GM19397 (cell line): ENCODE measurements around the gene SYT1.

Experiments
- ATAC-seq: cut with Tn5 transposase; IDR thresholded peaks from one replicate; pipeline ENCODE4 v1.9.1; 2021; ENCODE audit warnings: mild to moderate bottlenecking, moderate library complexity; ENCODE audit not compliant: unreplicated experiment

Gene SYT1

DNA sequence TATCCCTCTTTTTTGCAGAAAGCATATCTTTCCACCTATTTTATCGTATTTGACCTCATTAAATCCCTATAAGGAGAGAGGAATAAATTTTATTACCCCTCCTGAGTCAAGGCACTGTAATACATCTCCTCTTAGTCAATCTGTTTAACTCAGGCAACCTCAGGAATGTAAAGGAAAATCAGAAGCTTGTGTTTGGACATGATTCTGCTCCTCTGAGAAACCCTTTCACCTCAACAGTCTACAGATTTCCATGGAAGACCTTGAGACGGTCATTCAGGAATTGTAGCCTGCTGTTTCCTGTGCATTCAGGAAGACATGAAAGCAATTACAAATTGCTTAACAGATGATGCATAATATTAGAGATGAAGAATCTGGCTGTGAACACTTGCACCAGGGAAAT lies 465.4 kb downstream of the SYT1 start:
- no peak for ATAC-seq

GRCh38 chr12:79331870-79332269 lies 467.3 kb downstream of the SYT1 start:
- no peak for ATAC-seq

GRCh38 chr12:79333144-79333543 lies 468.6 kb downstream of the SYT1 start:
- no peak for ATAC-seq

DNA sequence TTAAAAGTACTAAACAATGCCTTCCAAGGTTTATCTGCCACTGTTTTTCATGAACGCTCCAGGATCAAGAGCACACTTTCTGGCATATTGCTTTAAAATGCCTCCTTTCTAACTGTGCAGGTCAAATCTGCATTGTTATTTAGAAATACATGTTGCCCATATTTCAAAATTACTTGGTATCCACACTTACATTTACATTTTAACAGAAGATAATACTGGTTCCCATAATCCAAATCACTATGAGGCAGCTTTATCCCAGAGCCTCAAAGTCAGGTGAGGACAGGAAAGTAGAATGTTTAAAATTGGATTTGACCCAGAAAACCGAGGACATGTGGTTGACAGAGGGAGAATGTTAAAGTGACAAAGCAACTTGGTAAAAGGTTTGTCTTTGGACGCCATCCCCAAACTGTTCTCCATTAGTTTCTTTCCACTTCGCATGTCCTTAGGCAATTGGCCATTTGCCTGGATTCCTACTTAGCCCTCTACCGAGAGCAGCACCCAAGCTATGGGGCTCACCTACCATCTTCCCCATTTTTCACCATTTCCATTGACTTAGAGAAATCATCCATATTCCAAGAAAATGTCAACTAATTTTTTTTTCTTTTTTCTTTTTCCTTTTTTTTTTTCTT lies 473.2 kb downstream of the SYT1 start:
- no peak for ATAC-seq

DNA sequence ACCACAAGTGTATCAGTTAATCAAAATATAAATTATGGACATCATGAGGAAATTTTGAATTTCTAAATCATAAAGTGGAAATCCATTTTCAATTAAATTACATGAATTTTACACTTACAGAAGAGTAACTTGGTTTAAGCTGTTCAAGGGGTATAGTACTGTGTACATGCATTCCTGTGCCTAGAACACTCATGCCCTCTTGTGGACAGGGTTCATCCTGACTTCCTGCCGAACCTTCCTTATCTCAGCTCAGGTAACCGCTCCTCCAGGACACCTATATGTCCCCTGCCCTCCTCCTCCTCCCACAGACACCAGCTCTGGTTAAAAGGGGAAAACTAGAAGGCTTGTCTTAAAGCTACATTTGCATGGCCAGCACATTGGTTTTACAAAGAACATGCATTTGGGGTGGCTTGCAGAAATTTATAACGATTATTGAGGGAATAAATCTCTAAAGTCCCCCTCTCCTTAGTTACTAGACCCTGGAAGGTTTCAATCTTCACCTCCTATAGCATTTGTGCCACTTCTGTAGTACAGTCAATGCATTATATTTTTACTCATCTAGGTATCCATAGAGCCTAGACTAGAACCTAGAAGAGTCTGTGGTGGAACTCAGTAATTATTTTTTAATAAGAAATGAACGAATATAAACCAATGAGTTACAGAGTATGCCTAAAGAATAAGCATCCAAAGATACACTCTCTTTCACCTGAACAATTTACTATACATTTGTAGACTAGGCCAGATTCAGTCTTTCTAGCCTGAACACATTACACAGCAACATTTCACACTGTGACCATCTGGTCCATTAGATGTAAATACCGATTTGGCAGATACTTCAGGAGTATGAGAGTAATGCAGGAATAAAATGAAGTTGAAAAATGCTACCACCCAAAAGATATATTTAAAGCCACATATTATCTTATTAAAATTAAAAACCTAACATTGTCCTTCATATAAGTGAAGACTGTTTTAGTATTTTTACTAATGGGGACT lies 480.6 kb downstream of the SYT1 start:
- peak; percentile 88 for ATAC-seq

- no peak for ATAC-seq
These were observed 483.3 kb downstream of the SYT1 start for GRCh38 chr12:79347866-79348265.

DNA sequence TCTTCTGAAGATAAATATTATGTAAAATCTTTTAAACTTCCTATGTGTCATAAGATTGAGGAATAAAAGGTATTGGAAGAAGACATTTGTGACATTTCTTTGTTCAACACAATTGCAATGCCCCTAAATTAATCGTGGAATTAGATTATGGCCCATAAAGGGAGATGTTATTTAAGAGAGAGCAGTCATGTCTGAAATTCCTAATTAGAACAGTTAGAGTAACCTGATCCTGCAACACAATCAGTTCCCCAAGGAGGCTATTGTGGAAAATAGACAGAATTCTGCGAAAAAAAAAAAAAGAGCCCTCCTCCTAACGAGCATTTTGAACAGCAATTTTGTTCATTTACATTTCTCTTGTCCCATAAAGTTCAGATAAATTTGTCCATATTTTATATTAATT lies 486.7 kb downstream of the SYT1 start:
- ATAC-seq, result no peak

- no peak for ATAC-seq
These were observed 491.6 kb downstream of the SYT1 start for GRCh38 chr12:79356216-79356615.

DNA sequence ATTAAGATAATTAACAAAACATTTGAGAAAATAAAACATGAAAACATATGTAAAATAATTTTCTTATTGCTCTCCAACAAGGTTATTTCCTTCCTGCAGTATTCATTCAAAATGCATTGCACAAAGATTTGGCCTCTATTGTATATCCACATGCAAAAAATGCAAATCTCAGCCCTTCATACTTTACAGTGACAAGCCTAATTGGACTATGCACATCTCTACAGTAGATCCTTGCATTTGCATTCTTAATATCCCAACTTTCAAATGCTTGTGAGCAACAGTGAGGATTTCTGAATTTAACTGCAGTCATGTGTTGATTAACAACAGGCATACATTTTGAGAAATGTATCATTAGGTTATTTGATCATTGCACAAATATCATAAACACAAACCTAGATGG lies 492.5 kb downstream of the SYT1 start:
- no peak for ATAC-seq

DNA sequence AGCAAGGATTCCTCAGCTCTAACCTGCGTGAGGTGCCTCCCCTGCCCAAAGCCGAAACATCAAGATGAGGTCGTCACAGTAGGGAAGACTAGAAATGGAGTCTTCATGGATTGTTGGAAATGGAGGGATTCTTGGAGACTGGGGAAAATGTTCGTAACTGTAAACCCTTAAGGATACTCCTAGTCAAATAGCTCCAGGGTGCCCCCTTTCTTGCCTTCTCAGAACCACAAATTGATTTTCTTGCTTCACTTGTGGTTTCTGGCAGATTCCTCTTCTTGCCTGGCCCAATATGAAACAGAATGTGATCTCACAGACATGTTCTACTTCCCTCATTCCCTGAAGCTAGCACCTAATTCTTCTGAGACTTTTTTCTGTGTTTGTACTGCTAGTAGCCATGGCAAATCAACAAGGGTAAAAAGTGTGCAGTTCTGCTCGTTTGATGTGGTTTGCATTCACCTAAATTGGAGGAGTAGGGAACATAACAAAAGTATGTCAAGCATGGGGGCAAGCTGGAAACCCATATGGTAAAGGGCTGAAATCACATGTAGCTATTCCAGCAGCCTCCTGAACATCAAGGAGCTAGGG lies 494.2 kb downstream of the SYT1 start:
- no peak for ATAC-seq

- ATAC-seq, result no peak
These were observed 495.7 kb downstream of the SYT1 start for GRCh38 chr12:79360286-79360685.

- ATAC-seq, result no peak
These were observed 496.4 kb downstream of the SYT1 start for GRCh38 chr12:79360936-79361335.

DNA sequence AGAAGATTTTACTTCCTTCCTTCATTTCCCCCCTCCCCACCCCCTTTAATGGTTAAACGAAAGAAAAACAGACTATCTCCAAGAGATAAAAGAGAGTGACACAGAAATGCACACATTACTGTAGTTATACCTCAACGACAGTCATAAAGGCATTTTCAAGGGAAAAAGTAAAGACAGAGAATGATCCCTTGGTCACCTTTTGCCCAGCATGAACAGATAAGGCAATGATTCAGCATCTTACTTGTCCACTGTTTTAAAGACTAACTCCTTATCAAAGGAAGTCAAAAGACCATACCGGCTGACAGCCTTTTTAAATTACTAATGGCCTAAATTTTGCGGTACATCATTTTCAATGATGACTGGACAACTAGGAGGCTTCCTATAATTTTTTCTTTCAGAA lies 499.6 kb downstream of the SYT1 start:
- ATAC-seq, result no peak

- no peak for ATAC-seq
These were observed 501.8 kb downstream of the SYT1 start for GRCh38 chr12:79366374-79366773.

DNA sequence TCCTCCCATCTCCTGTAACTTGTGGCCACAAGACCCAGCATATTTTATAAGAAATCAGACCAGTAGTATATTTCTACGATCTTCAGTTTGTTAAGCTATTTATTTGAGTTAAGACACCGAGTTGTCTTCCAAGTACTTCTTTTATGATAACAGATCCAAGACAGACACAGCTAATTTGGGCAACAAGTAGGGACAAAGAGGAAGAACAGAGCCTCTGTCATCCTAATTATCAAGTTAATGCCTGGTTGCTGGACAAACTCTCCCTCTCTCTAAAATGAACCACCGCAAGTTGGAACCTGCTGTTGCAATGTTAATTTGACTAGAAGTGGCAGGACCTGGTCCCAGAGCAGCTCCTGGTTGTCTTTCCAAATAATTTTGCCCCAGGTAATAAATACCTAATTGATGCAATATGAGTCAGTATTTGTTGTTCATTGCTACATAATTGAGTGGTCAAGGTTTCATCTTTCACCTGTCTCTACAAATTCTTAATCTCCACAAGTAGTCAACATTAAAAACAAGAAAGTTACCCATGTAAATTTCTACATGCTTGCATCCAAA lies 502.5 kb downstream of the SYT1 start:
- ATAC-seq, result no peak

DNA sequence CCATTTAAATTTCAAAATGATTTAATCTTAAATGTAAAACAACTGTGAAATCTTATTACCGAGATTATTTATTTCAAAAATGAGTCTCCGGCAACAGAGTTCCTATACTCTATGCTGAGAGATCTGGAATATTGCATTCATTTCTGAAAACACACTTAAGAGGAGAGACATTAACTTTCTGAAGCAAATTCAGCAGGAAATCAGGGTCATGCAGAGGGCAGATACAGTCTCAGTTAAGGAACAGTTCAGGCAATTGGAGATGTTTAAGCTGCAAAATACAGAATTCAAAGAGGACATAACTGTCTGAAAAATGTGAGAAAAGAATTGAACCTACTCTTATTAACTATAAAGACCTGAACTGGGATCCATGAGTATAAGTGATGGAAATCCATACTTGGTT lies 505.4 kb downstream of the SYT1 start:
- ATAC-seq, result no peak

DNA sequence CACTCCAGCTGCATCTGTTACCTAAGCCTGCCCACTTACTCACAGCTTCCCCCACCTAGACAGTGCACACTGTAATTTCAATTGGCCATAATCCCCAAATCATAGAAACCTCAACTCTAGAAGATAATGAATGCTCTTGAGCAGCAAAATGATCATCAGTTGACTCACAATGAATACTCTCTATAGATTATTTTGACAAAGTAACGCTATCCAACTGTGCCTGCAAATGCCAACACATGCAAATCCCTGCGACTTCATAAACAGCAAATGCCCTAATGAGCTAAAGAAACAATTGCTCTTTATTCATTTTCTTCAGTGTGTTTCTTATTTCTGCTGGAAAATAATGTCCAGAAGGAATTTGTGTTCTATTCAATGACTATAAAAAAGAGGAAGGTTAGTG lies 506.7 kb downstream of the SYT1 start:
- ATAC-seq, result no peak

DNA sequence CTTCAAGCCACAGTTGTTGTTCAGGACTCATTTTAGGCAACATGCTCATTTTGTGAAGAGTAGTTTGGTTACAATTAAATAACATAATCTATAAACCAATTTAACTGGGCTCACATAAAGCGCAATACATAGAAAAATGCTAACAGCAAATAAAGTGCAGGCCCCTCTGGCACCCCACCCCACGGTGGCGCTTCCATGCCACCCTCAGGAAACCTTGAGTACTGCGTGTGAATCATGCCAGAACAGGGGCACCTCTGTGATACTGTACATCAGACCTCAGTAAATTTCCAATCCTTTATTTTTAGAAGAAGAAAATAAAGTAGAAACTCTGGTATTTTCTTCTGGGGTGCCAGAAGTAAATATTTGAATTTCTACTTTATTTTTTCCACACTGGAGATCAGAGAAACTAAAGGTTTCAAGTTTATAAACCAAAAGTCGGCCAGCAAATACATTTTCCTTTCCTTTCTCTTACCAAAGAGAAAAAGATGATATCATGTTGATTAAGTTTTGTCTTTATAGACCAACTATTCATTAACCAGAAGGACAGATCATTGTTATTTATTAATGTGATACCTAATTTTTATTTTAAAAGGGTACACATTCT lies 509.4 kb downstream of the SYT1 start:
- ATAC-seq, result peak; percentile 67

GRCh38 chr12:79374545-79374944 lies 510.0 kb downstream of the SYT1 start:
- ATAC-seq, result no peak

- no peak for ATAC-seq
These were observed 510.5 kb downstream of the SYT1 start for GRCh38 chr12:79375050-79375449.

GRCh38 chr12:79378496-79378895 lies 513.9 kb downstream of the SYT1 start:
- no peak for ATAC-seq
